Tibial nerve (tissue), 4 donors: ENCODE results near the gene SCML2.

Source experiments
- CTCF ChIP-seq, 5 experiments: fragments of 200-600 bp in 3 of 5; fragments of 450-650 bp in 2 of 5; sonication (generic) in 3 of 5; IDR thresholded peaks; one replicate each; pipeline ENCODE4 v1.5.1; 2016 to 2019; ENCODE audit warnings: antibody characterized with exemption in 5 of 5, mild to moderate bottlenecking in 3 of 5, moderate library complexity in 2 of 5
- EP300 ChIP-seq, 2 donors: sonication (generic); formaldehyde crosslinking; IDR thresholded peaks; one replicate each; pipeline ENCODE4 v1.6.1; 2017; ENCODE audit warnings: antibody characterized with exemption in 2 of 2, mild to moderate bottlenecking in 1 of 2
- POLR2A ChIP-seq, 2 donors: fragments of 450-650 bp; IDR thresholded peaks; one replicate each; pipeline ENCODE4 v1.6.1; 2017; ENCODE audit warnings: antibody characterized with exemption in 2 of 2, mild to moderate bottlenecking in 2 of 2, moderate library complexity in 2 of 2

GRCh38 chrX:18354369-18355223 is at the start of gene SCML2:
- no peak for TF ChIP-seq EP300 (IDR thresholded peaks at IDR 0.05)
- TF ChIP-seq POLR2A (IDR thresholded peaks at IDR 0.05) = no peak
- no peak for TF ChIP-seq CTCF (IDR thresholded peaks at IDR 0.05)
